HK-2 (cell line): ENCODE results near the gene SH3BP4.

Experiments used
- DNase-seq: peaks from one replicate; pipeline ENCODE4 v3.0.0-alpha.2; 2018; ENCODE audit not compliant: unreplicated experiment

Gene SH3BP4

DNA sequence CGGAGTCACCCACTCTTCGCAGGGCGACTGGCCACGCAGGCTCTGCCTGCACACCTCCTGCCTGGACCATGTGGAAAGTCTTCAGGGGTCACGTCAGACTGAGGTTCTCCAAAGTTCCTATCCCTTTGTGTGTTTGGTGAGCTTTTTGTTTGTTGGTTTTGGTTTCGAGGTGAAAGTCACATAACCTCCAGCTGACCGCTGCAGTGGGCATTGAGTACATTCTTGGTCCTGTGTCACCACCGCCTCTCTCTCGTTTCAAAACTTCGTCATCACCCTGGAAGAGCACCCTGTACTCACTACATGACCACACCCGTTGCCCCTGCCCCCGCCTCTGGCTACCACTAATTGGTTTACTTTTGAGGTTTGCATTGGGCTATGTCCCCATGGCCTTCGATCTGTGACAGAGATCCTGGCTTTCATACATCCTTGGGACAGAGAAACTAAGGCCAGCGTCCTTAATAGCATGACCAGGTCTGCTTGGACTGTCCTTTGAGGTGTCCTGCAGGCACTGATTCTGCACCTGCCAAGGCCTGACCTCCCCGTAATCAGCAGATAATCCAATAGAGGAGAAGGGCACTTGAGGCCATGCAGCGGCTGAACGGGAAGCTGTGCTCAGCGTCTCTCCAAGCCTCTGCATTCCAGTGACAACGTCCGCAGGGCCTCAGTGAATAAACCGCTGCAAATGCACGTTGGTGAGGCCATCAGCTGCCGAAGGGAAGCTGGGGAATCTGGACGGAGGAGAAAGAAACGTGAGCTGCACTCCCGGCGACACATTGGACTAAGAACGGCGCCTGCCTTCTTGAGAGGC, 46.8 kb downstream of the SH3BP4 start:
- DNase-seq = no peak

DNA sequence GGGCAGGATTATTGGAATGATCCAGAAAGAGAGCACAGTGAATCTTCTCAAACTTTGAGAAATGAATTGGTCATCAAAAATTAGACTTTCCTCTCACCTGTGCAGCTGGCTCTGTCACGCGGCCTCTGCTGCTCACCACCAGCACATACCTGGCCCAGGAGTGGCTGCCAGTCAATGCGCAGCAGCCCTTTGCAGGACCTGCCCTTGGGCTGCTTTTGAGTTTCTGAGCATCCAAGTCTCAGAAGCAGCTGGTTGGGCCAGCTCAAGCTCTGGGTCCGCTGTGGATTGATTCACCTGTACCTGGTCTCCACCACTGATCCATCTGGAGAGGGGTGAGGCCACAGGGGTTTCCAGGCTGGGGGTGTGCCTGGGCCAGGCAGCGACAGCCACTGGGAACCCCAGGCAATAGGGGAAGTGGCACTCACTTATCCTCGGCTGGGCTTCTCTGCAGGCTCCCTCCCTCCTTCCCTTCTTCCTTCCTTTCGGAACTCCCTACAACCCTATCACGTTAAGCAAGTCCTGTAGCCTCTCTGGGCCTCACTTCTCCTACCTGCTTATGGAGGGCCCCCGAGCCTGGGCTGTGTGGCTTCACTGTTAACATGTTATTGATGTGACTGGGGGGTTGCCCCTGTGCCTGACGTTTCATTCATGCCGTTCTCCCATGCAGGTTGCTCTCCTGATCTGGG, 48.1 kb downstream of the SH3BP4 start:
- DNase-seq = no peak

DNA sequence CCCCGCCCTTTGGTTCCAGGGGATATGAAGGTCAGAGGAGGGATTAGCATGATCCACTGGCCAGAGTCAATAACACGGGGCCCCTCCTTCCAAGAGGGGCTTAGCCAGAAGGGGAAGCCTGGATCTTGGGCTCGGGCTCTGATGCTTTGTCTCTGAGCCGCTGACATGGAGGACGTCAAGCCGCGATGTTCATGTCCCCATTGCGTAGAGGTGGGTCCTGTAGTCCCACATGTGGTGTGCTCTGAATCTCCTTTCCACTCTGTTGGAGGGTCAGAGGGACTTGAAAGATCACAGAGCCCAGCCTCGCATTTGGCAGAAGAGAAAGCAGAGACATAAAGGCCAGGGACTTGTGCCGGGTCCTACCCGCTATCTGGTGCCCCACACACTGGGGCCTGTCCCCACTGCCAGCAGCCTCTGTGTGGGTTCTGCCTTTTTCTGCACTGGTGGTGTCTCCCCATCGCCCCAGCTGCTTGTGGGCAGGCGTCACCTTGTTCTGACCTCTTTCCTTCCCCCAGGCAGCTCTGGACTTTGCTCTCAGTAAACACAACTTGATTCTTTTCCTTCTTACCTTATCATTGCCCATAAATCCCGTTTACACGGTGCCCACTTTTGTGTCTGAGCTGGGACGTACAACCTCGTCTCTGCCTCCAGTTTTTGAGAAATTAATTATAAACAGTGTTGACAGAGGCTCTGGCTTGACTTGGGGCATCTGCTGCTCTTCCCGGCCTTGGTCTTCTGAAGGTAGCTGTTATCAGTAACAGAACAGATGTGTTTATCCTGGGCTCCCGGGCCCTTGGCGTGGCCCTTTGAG, 48.8 kb downstream of the SH3BP4 start:
- DNase-seq = no peak

DNA sequence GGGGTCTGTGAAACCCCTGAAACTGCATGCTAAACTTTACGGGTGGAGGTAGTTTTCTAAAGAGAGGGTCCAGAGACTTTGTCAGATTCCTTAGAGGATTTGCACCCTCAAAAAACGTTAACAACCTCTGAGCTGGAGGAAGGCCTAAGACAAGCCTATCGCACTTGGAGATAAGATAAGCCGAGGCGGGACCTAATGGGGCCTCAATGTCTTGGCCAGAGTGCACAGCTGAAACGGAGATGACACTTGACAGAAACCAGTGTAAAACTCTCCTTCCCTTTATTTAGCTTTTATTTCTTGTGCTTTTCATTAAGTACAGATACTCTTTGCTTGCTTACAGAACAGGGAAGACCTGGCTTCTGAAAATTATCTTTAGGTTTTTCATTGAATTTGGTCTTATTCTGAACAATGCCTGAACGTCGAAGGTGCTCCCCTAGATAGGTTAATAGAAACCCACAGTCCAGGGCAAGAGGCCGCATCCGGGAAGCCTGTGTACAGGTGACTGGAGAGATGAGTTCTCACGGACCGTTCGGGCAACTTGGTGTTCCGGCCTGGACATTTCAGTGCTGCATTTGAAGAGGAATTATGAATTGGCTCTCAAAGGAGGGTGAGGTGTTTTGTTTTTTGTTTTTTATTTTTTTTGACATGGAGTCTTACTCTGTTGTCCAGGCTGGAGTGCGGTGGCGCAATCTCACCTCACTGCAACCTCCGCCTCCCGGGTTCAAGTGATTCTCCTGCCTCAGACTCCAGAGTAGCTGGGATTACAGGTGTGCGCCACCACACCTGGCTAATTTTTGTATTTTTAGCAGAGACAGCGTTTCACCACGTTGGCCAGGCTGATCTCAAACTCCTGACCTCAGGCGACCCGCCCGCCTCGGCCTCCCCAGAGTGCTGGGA, 49.7 kb downstream of the SH3BP4 start:
- no peak for DNase-seq

DNA sequence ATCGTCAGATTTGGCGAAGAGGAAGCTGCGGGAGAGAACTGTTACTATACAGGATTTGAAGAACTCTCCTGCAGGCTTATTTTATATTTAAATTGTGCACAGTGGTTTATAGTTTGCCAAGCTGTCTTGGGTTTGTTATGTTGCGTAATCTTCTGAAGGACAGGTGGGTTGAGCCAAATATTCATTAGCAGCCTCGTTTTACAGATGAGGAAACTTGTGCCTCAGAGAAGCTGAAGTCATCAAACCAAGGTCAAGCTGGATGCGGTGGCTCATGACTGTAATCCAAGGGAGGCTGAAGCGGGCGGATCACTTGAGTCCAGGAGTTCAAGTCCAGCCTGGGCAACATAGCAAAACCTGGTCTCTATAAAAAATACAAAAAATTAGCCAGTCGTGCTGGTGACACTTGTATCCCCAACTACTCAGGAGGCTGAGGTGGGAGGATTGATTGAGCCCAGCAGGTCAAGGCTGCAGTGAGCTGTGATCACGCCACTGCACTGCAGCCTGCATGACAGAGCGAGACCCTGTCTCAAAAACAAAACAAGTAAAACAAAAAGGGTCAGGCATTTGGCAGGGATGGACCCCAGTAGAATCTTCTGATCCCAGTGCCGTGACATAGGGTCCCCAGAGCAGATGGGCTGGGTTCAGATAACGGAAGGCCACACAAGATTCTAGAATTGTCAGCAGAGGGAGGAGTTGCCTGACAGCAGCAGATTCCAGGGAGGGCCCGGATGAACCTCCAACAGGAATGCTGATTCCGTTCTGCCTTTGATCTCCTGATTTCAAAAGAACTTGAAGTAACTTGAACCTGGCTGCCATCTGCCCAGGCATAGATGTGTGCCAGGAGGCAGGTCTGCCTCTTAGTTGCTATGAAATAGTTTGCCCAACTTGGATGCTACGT, 50.6 kb downstream of the SH3BP4 start:
- DNase-seq = no peak

DNA sequence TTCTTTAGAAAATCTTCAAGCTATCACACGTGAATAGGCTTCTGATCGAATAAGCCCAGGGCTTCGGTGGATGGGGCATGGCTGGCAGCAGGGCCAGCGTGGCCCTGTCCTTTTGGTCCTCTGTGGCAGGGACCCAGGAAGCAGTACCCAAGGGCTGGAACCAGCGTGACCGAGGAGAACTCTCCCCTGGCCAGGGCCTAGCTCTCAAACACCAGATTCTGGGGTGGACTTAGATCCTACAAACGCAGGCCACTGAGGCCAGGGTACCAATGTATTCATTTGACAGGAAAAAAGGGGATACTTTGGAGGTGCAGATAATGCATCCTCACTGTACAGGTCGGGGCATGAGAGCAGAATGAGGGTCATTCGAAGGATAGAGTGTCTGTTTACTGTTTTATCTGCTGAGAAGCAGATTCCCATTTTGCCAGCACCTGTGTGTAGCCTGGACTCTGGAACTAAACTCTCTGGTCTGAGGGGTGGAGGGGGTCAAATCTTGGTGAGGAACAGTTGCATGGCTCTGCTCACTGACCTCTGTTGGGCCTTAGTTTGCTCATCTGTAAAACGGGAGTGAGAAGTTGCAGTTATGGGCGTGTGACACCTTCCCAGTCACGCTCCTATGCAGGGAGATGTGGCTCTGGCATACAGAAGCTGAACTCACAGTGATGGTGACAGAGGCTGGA, 51.4 kb downstream of the SH3BP4 start:
- DNase-seq = no peak

DNA sequence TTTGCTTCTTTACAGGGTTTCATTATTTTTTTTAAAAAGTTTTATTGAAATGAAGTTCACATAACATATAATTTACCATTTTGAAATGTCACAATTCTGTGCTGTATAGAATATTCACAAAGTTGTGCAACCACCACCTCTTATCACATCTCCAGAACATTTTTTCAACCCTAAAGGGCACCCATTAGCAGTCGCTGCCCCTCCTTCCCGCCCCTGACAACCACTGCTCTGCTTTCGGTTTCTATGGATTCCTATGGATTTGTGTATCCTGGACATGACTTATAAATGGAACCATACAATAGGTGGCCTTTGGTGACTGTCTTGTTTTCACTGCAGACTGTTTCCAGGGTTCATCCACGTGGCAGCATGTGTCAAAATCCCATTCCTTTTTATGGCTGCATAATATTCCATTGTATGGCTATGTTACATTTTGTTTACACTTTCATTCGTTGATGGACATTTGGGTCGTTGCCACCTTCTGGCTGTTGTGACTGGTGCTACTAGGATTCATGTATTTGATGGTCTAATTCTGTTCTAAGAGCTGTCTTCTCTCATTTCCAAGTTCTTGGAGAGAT, 52.6 kb downstream of the SH3BP4 start:
- DNase-seq = no peak

DNA sequence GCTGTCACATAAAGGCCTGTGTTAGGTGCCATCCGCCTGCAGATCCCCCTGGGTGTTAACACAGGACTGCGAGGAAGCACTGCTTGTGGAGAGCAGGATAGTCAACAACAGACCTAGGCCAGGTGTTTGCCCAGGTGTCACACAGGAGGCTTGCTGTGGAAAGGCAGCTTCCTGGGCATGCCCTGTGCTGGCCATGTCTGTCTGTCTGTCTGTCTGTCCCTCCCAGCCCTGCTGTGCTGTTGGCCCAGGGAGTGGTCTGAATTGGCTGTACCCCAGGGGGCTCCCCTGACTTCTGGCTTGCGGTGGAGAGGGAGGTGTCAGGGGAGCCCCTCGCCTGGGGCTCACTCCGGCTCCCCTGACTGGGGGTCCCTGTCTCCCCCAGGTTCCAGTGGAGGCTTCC, 53.2 kb downstream of the SH3BP4 start:
- no peak for DNase-seq

DNA sequence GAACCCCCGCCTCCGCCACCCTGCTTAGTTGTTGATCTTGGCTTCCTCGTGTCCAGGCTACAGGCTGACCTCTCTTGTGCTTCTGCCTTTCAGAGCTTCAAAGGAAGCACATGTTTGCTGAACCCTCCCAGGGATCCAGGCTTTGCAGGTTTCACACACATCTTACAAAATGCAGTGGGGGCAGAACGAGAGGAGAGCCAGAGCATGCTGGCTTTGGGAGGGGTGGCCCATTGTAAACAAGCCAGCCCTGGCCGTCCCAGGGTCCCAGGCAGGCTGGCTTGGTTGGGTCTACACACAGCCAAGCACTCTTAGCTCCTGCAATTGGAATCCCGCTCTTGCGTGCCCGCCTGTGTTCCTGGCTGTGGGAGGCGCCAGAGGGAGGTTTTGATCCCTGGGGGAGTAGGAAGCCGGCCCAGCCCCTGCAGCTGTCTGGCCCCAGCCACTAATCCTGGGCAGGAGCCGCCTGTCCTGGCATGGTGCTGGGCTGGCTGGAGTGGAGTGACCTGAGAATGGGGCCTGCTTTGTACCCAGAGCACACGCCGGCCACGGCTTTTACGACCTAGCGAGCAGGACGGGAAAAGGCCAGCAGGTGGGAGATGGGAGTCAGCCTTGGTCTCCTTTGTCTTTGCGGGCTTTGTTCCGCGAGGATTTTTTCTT, 53.9 kb downstream of the SH3BP4 start:
- no peak for DNase-seq

DNA sequence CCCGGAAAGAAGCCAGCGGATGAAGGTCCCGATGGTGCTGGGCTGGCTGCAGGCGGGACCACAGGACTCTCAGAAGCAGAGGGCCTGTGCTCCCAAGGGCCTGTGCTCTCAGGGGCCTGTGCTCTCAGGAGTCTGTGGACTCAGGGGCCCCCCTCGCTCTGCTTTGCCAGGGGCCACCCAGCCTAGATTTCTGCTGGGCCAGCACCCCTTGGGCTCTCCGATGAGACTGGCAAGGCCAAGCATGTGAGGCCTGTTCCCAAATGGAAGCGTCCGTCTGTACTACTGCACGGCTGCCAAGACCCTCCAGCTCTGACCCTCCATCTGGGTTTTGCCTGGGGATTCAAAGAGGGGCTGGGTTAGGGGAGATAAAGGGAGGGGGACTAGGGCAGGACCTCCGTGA, 54.6 kb downstream of the SH3BP4 start:
- no peak for DNase-seq

DNA sequence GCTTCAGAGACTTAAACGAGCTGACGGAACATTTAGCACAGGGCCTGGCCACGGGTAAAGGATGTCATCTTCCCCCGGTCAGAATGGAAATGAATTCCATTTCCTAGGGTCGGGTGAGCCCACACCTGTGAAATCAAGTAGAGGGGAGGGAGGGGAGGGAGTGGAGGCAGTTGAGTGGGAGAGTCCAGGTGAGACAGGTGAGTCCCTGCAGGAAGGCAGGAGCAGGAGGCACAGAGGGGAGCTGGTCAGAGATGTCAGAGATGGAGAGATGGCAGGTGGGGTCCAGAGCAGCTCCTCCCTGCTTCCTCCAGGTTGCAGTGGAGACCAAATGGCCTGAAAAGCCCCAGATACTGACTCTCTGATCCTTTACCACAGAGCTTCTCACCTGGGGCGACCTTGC, 55.2 kb downstream of the SH3BP4 start:
- no peak for DNase-seq

DNA sequence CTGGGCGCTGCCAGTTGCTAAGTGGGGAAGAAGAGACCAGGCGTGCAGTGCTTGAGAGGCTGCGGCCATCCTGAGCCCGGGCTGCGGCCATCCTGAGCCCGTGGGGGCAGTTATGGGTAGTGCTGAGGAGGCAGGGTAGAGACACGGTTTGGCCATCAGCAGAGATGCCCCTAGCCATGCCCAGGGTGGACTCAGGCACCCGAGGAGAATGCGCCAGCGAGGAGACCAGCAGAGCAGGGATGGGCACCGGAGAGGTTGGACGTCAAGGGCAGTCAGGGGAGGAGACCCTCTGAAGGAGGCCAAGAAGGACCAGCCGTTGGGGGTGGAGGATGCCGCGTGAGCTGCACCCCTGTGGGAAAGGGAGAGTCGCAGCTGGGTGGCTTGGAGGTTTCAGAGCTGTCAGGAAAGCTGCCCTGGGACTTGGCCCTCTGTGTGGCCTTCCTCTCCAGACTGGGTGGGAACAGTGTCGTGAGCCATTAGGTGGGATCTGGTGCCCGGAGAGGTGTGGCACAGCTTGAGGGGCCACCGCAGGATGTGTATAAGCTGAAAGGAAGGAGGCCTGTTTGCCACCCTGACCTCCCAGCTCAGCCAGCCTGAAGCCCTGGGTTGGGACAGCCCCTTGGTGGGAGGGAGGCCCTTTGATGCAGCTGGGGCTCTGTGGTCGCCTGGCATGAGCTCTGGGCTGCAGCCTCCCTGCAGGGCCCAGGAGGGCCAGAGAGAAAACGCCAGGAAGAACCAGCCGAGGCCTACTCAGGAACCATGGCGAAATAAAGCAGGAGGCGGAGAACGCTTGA, 56.0 kb downstream of the SH3BP4 start:
- DNase-seq = no peak

DNA sequence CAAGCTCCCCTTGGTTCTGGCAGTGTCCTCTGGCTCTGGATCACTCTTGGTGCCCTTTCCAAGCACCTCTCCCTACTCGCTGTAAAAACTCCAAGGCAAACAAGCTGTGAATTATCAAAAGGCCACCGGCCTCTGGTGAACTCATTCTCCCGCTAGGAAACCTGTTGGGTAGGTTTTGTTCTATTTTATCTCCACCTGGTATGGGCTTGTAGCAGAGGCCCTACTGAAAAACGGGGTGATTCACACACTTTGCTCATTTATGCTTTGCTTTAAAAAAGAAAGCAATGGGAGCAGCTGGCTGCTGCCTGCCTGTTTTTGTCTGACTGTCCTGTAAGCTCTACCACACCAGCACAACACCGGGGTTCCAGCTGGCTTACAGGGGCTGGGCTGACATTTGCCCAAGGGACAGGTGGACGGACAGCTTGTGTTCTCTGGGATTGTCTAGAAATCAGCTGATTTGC, 56.8 kb downstream of the SH3BP4 start:
- no peak for DNase-seq

DNA sequence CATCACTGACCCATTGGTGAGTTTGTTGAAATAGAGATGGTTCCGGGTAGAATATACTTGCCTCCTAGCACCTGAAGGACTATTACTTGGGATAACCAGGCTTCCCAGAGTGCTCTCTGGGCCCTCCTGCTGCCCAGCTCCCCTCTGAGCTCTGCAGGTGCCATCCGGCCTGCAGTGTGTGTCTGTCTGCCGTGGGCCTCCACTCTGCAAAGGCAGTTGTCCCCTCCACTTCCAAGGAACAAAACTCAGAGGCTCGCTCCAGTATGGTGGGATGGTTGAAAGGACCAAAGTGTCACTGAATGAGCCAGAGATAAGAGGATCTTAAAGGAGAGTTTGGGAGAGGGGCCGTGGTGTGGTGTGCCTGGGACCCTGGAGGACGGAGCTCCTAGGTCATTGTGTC, 57.3 kb downstream of the SH3BP4 start:
- no peak for DNase-seq

DNA sequence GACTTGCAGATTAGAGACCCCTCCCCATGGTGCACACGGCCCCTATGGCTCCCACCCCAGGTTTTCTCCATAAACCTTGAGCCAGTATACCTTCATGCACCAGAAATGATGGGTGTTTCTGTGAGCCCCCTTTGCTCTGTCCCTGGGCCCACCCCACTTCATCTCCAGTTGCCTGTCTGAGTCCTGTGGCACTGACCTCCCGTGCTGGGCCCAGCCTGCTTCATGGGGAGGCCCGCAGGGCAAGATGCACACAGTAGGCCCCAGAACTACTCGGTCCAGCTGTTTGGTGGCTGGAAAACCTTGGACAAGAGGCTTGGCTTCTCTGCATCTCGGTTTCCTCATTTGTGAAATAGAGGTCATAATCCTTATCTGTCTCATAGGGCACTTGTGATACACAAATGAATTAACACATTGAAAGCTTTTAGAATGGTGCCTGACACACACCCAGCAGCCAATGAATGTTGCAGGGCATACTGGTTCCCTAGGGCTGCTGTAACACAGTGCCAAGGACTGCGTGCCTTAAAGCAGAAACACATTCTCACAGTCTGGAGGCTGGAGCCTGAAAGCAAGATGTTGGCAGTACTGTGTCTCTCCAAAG, 58.4 kb downstream of the SH3BP4 start:
- no peak for DNase-seq

DNA sequence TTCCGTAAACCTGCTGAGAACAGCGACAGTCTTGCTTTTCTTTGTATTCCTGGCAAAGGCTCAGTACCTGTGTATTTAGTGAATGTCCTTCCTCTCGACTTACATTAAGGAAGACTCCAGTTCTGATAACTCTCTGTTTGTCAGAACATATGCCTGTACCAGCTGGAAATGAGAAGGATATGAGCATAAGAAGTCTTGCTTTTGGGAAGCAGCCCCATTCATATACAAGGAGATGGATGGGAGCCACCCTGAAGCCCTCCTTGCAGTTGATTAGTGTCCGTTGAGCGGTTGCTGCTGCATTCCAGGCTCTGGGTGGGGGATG, 59.8 kb downstream of the SH3BP4 start:
- no peak for DNase-seq

DNA sequence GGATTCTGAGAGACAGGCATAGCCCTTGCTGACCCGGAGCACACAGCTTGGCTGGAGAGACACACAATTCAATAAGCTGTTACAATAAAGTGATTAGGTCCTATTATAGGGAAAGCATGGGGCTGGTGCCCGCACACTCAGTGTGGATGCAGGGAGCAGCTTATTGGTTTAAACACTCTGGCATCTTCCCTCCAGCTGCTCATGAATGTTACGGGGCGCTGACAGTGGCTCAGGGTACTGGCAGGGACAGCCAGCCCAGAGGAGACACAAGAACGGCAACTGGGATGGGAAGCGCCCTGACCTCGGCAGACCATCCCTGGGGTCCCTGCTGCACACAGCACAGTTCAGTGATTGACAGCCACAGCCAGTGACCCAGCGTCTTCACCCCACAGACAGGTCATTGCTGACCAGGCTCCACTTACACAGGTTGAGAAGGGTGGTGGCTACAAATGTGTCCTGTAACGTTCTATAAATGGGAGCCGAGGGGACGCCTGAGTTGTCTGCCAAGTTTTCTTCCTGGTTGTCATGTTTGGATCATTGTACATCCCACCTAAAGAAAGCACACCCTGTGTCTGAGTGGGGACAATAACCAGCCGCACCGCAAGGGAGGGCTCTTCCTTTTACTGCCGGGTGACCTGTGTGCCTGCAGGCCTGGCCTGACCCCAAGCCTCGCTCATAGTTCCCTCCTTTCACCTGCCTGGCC, 60.3 kb downstream of the SH3BP4 start:
- no peak for DNase-seq
